OCI-LY1 (cell line): ENCODE measurements around the gene DEPDC7.

Experiments used
- H2AFZ ChIP-seq: fragments of 200-600 bp; sonication (generic), shearing (Covaris generic); 2 replicates; pipeline ENCODE4 v1.6.0; 2014; ENCODE audit warnings: antibody characterized with exemption, mild to moderate bottlenecking, low read length
- H3F3A ChIP-seq: fragments of 200-600 bp; sonication (generic), shearing (Covaris generic); 2 replicates; pipeline ENCODE4 v1.6.0; 2014; ENCODE audit warnings: mild to moderate bottlenecking, antibody characterized with exemption, low read length, moderate library complexity; ENCODE audit not compliant: insufficient read depth
- H3K27ac ChIP-seq: fragments of 200-600 bp; sonication (generic); 2 replicates; pipeline ENCODE4 v1.5.1; 2014; ENCODE audit warnings: low read length, mixed run types, mild to moderate bottlenecking, low read depth; ENCODE audit not compliant: poor library complexity, severe bottlenecking
- H3K27me3 ChIP-seq: fragments of 200-600 bp; sonication (generic); 2 replicates; pipeline ENCODE4 v1.6.0; 2014; ENCODE audit warnings: antibody characterized with exemption, mild to moderate bottlenecking, low read length, moderate library complexity; ENCODE audit not compliant: insufficient read depth
- H3K36me3 ChIP-seq: fragments of 200-600 bp; sonication (generic); 2 replicates; pipeline ENCODE4 v1.6.1; 2014; ENCODE audit warnings: mild to moderate bottlenecking, antibody characterized with exemption, low read length, moderate library complexity, mixed read lengths; ENCODE audit not compliant: insufficient read depth
- H3K4me1 ChIP-seq: fragments of 200-600 bp; sonication (generic); 2 replicates; pipeline ENCODE4 v1.5.1; 2014; ENCODE audit warnings: mild to moderate bottlenecking, low read length, moderate library complexity; ENCODE audit not compliant: insufficient read depth, severe bottlenecking
- H3K4me2 ChIP-seq: fragments of 200-600 bp; sonication (generic), shearing (Covaris generic); 2 replicates; pipeline ENCODE4 v1.6.1; 2014; ENCODE audit warnings: low read length
- H3K4me3 ChIP-seq: fragments of 200-600 bp; sonication (generic); 2 replicates; pipeline ENCODE4 v1.5.1; 2014; ENCODE audit warnings: low read length, low read depth, mild to moderate bottlenecking, mixed read lengths; ENCODE audit not compliant: poor library complexity, severe bottlenecking
- H3K79me2 ChIP-seq: fragments of 200-600 bp; shearing (Covaris generic); 2 replicates; pipeline ENCODE4 v1.6.1; 2016; ENCODE audit warnings: mixed run types, low read length, mixed read lengths; ENCODE audit not compliant: insufficient read depth
- H3K9ac ChIP-seq: fragments of 200-600 bp; sonication (generic), shearing (Covaris generic); 2 replicates; pipeline ENCODE4 v1.6.1; 2014; ENCODE audit warnings: mild to moderate bottlenecking, low read length, mixed read lengths
- H3K9me2 ChIP-seq: fragments of 200-600 bp; sonication (generic), shearing (Covaris generic); 2 replicates; pipeline ENCODE4 v1.6.1; 2014; ENCODE audit warnings: low read depth, mild to moderate bottlenecking, low read length, mixed read lengths
- H3K9me3 ChIP-seq: fragments of 200-600 bp; shearing (Covaris generic); 2 replicates; pipeline ENCODE4 v1.6.1; 2014; ENCODE audit warnings: low read length, mixed read lengths
- H4K20me1 ChIP-seq: fragments of 200-600 bp; sonication (generic), shearing (Covaris generic); 2 replicates; pipeline ENCODE4 v1.6.0; 2016; ENCODE audit warnings: mild to moderate bottlenecking, low read length; ENCODE audit not compliant: insufficient read depth
- EZH2 ChIP-seq: fragments of 200-600 bp; sonication (generic), shearing (Covaris generic); IDR thresholded peaks from 2 replicates; pipeline ENCODE4 v1.8.0; 2017; ENCODE audit warnings: borderline replicate concordance, mixed run types, mild to moderate bottlenecking, antibody characterized with exemption, low read length, moderate library complexity, mixed read lengths
- TF ChIP-seq, protein P1 (sequence below): fragments of 200-600 bp; sonication (generic), shearing (Covaris generic); IDR thresholded peaks from 2 replicates; pipeline ENCODE4 v1.5.1; 2017; ENCODE audit warnings: mild to moderate bottlenecking, antibody characterized with exemption, low read length, moderate library complexity, mixed read lengths

DEPDC7 gene

DNA sequence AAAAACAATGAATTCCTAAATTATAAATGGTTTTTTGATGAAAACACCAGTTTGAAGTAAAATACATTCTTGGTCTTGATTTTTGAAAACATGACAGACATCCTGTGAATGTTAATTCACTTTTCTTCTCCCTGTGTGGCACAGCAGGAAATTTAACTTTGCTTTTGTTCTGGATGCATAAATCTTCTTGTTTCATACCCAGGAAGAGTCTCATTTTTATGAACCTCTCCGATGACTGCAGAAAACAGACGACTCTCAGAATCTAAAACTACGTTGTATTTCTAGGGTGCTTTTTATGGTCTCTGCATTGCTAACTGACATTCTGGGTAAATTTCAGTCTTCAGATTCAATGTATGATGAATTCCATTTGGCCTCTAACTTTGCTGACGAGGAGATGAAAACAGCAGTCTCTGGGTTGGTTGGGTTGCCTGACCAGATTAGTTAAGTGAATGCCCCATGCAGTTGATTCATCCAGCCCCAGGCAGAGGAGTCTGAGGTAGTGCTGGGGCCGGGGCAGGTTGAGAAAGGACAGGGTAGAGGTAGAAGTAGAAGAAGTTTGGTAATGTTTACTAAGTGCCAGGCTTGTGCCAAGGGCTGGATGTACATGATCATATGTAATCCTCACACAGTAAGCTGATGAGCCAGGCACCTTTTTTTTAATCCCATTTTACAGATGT lies 43.8 kb downstream of the DEPDC7 start:
- Histone ChIP-seq H3K9ac (no peak overlapping the region), H3K4me2 (no peak overlapping the region), H2AFZ (no peak overlapping the region), H3F3A (no peaks in the 10 kb centered on the region), H3K9me2 (no peaks in the 10 kb centered on the region), H3K9me3 (no peaks in the 10 kb centered on the region), H3K4me3 (no peak overlapping the region), H3K4me1 (peaks cover 11% of the 10 kb centered on the region), H4K20me1 (no peaks in the 10 kb centered on the region), H3K36me3 (peaks cover 54% of the 10 kb centered on the region), H3K27ac (no peak overlapping the region), H3K27me3 (no peaks in the 10 kb centered on the region), H3K79me2 (no peaks in the 10 kb centered on the region)
- no peak for TF ChIP-seq EZH2
- TF ChIP-seq, protein P1, sequence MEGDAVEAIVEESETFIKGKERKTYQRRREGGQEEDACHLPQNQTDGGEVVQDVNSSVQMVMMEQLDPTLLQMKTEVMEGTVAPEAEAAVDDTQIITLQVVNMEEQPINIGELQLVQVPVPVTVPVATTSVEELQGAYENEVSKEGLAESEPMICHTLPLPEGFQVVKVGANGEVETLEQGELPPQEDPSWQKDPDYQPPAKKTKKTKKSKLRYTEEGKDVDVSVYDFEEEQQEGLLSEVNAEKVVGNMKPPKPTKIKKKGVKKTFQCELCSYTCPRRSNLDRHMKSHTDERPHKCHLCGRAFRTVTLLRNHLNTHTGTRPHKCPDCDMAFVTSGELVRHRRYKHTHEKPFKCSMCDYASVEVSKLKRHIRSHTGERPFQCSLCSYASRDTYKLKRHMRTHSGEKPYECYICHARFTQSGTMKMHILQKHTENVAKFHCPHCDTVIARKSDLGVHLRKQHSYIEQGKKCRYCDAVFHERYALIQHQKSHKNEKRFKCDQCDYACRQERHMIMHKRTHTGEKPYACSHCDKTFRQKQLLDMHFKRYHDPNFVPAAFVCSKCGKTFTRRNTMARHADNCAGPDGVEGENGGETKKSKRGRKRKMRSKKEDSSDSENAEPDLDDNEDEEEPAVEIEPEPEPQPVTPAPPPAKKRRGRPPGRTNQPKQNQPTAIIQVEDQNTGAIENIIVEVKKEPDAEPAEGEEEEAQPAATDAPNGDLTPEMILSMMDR = no peak

DNA sequence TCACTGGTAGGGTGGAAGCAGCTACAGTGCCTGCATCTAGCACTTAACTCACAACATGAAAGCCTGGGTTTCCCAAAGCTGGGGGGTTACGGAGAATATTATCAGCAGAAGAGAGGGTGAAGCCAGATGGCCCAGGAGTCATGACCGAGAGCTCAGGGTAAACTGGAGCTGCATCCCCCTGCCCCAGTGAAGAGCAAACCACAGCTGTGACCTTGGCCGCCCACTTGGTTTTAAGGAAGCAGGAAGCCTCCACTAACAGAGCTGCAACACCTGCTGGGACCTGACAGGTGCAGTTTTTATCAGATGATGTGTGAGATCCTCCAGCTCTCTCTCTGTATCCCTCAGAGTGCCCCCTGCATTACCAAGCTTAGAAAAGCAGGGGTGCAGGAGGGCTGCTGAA lies 44.6 kb downstream of the DEPDC7 start:
- H3K27ac ChIP-seq = no peak overlapping the region
- TF ChIP-seq, protein P1 = no peak
- no peak for TF ChIP-seq EZH2
- peaks cover 19% of the 10 kb centered on the region for H3K4me1 ChIP-seq
- H3K9me3 ChIP-seq = no peaks in the 10 kb centered on the region
- H3K4me3 ChIP-seq = no peak overlapping the region
- H3K36me3 ChIP-seq = peaks cover 51% of the 10 kb centered on the region
- H3K27me3 ChIP-seq = no peaks in the 10 kb centered on the region
- no peaks in the 10 kb centered on the region for H3K9me2 ChIP-seq
- no peaks in the 10 kb centered on the region for H3K79me2 ChIP-seq
- H3K9ac ChIP-seq = no peak overlapping the region
- no peaks in the 10 kb centered on the region for H4K20me1 ChIP-seq
- no peaks in the 10 kb centered on the region for H3F3A ChIP-seq
- H3K4me2 ChIP-seq = no peak overlapping the region
- H2AFZ ChIP-seq = no peak overlapping the region

DNA sequence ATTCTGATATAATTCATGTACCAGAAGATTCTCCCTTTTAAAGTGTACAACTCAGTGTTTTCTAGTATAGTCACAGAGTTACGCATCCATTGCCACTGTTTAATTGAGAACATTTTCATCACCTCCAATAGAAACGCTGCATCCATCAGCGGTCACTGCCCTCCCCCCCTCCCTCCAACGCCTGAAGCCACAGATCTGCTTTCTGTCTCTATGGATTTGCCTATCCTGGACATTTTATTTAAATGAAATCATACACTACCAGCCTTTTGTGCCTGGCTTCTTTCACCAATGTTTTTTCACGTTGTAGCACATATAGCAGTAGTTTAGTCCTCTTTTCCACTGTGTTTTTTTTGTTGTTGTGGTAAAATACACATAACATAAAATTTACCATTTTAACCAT lies 46.5 kb downstream of the DEPDC7 start:
- Histone ChIP-seq H3K36me3 (peaks cover 58% of the 10 kb centered on the region), H3F3A (no peaks in the 10 kb centered on the region)

More for the DNA sequence above, 46.5 kb downstream of the DEPDC7 start:
- H3K9ac ChIP-seq = no peak overlapping the region
- H3K9me2 ChIP-seq = no peaks in the 10 kb centered on the region
- no peaks in the 10 kb centered on the region for H3K79me2 ChIP-seq
- H3K4me2 ChIP-seq = no peak overlapping the region
- no peak overlapping the region for H2AFZ ChIP-seq
- no peak overlapping the region for H3K4me3 ChIP-seq
- TF ChIP-seq EZH2 = no peak
- TF ChIP-seq, protein P1 = no peak
- no peaks in the 10 kb centered on the region for H3K27me3 ChIP-seq
- no peaks in the 10 kb centered on the region for H4K20me1 ChIP-seq
- no peaks in the 10 kb centered on the region for H3K9me3 ChIP-seq
- H3K27ac ChIP-seq = no peak overlapping the region
- H3K4me1 ChIP-seq = peaks cover 20% of the 10 kb centered on the region
